Stomach (tissue), 9 donors: ENCODE data around the gene ELP4. TPM values are rescaled to one million over a fixed set of nuclear protein-coding genes. Genes with fewer than 3 reads are reported as not detected.

Experiments
- DNase-seq, 2 donors: peaks; one replicate each; pipeline versions ENCODE4 v3.0.0 to v3.0.0-alpha.2; 2013 to 2019
- H3K27ac ChIP-seq, 5 donors: fragments of 200-600 bp in 4 of 5; sonication (generic) in 4 of 5; one replicate each; pipeline ENCODE4 v1.5.1; 2013 to 2019; ENCODE audit warnings: mild to moderate bottlenecking in 1 of 5, moderate library complexity in 1 of 5
- H3K27me3 ChIP-seq, 3 donors: fragments of 200-600 bp; sonication (generic); one replicate each; pipeline ENCODE4 v1.5.1; 2017 to 2019; ENCODE audit warnings: mixed run types in 1 of 3
- H3K36me3 ChIP-seq, 4 donors: fragments of 200-600 bp; sonication (generic); 1 replicate in 3 of 4; 2 replicates in 1 of 4; pipeline ENCODE4 v1.5.1; 2016 to 2019
- H3K4me1 ChIP-seq, 4 donors: fragments of 200-600 bp; sonication (generic); one replicate each; pipeline ENCODE4 v1.5.1; 2016 to 2019
- H3K4me3 ChIP-seq, 4 donors: fragments of 200-600 bp; sonication (generic) in 3 of 4; one replicate each; pipeline ENCODE4 v1.5.1; 2016 to 2019; ENCODE audit warnings: mild to moderate bottlenecking in 1 of 4
- H3K9me3 ChIP-seq, 4 donors: fragments of 200-600 bp; sonication (generic); one replicate each; pipeline ENCODE4 v1.5.1; 2016 to 2019
- CTCF ChIP-seq, 7 experiments: fragments of 450-650 bp in 4 of 7; fragments of 200-600 bp in 3 of 7; sonication (generic) in 3 of 7; IDR thresholded peaks; one replicate each; pipeline ENCODE4 v1.5.1; 2016 to 2019; ENCODE audit warnings: antibody characterized with exemption in 7 of 7, control low read depth in 2 of 7, mild to moderate bottlenecking in 1 of 7
- EP300 ChIP-seq: sonication (generic); formaldehyde crosslinking; IDR thresholded peaks from one replicate; pipeline ENCODE4 v1.6.1; 2017; ENCODE audit warnings: antibody characterized with exemption
- POLR2A ChIP-seq, 4 donors: fragments of 450-650 bp; IDR thresholded peaks; one replicate each; pipeline ENCODE4 v1.6.1; 2016; ENCODE audit warnings: antibody characterized with exemption in 4 of 4, control low read depth in 2 of 4, mild to moderate bottlenecking in 1 of 4, moderate library complexity in 1 of 4
- POLR2AphosphoS5 ChIP-seq, 3 donors: sonication (generic); formaldehyde crosslinking; IDR thresholded peaks; one replicate each; pipeline ENCODE4 v1.6.1; 2016; ENCODE audit warnings: antibody characterized with exemption in 3 of 3
- WGBS, 5 donors: extraction: QIAGEN DNeasy Blood & Tissue Kit in 3 of 5; methylation state at CpG; one replicate each; pipeline versions ENCODE4 v1.1.5 to v1.1.7; 2013 to 2018; 5-methylcytosine and 5-hydroxymethylcytosine counted together
- intact Hi-C: fragments of 100-400 bp; cut with DNase I; formaldehyde crosslinking; loops from one replicate; pipeline ENCODE4 v1.15.1; 2023; ENCODE audit warnings: low total_unique reads
- polyA plus RNA-seq, 3 donors: library from polyadenylated mRNA; stranded (reverse); fragments of 200-250 nt; gene quantifications; one replicate each; pipeline ENCODE4 v1.2.3, GENCODE V29; 2013
- total RNA-seq, 5 donors: library from RNA; depleted of rRNA; stranded (reverse); fragments of >200 nt; gene quantifications; one replicate each; pipeline versions ENCODE4 v1.1.0 to v1.2.3, GENCODE V29; 2014 to 2016
- donor health status: healthy with polysubstance abuse.
- donor health status: Bipolar disorder and iron deficiency.
- donor health status: healthy.

Gene ELP4
- total and polyA plus RNA-seq, 8 donors, result 8.3 to 70.0 (median 20.9) TPM

GRCh38 chr11:31607914-31608313, 98.3 kb downstream of the ELP4 start:
- Histone ChIP-seq H3K27ac (no peak overlapping the region), H3K4me1 (no peaks in the 10 kb centered on the region), H3K9me3 (no peaks in the 10 kb centered on the region), H3K27me3 (no peaks in the 10 kb centered on the region), H3K4me3 (no peak overlapping the region), H3K36me3 (no peaks in the 10 kb centered on the region)
- TF ChIP-seq POLR2A (IDR thresholded peaks at IDR 0.05), result no peak
- TF ChIP-seq POLR2AphosphoS5 (IDR thresholded peaks at IDR 0.05), result no peak
- TF ChIP-seq EP300, result no peak
- no peak for TF ChIP-seq CTCF (IDR thresholded peaks at IDR 0.05)
- DNase-seq, result no peak
- intact Hi-C loops, result no loop called here
- WGBS, 5 donors, result 81 to 96% (median 94%) methylated on average over 3 of the region's 3 CpGs

- Histone ChIP-seq H3K4me1 (no peaks in the 10 kb centered on the region), H3K27ac (no peak overlapping the region), H3K36me3 (no peaks in the 10 kb centered on the region), H3K4me3 (no peak overlapping the region), H3K9me3 (no peaks in the 10 kb centered on the region), H3K27me3 (no peaks in the 10 kb centered on the region)
- DNase-seq, result no peak
- TF ChIP-seq POLR2AphosphoS5 (IDR thresholded peaks at IDR 0.05) (no peak), CTCF (IDR thresholded peaks at IDR 0.05) (no peak), POLR2A (IDR thresholded peaks at IDR 0.05) (no peak), EP300 (no peak)
- intact Hi-C loops, result no loop called here
- WGBS, 5 donors, result 95 to 97% (median 96%) methylated on average over 8 of the region's 8 CpGs
Observed at GRCh38 chr11:31608995-31609394, 99.4 kb downstream of the ELP4 start.

GRCh38 chr11:31610544-31610943, 101.0 kb downstream of the ELP4 start:
- no peaks in the 10 kb centered on the region for H3K9me3 ChIP-seq
- no peak for TF ChIP-seq CTCF (IDR thresholded peaks at IDR 0.05)
- no peak for TF ChIP-seq POLR2AphosphoS5 (IDR thresholded peaks at IDR 0.05)
- TF ChIP-seq POLR2A (IDR thresholded peaks at IDR 0.05), result no peak
- no peak for TF ChIP-seq EP300
- no peaks in the 10 kb centered on the region for H3K36me3 ChIP-seq
- DNase-seq, result no peak
- no peaks in the 10 kb centered on the region for H3K4me1 ChIP-seq
- H3K27ac ChIP-seq, result no peak overlapping the region
- no peaks in the 10 kb centered on the region for H3K27me3 ChIP-seq
- no peak overlapping the region for H3K4me3 ChIP-seq
- intact Hi-C loops, result no loop called here

GRCh38 chr11:31617246-31617645, 107.7 kb downstream of the ELP4 start:
- Histone ChIP-seq H3K9me3 (no peaks in the 10 kb centered on the region), H3K4me3 (no peak overlapping the region), H3K27ac (no peak overlapping the region), H3K4me1 (no peaks in the 10 kb centered on the region), H3K27me3 (no peaks in the 10 kb centered on the region), H3K36me3 (no peaks in the 10 kb centered on the region)
- intact Hi-C loops, result no loop called here
- no peak for DNase-seq
- TF ChIP-seq EP300 (no peak), POLR2AphosphoS5 (IDR thresholded peaks at IDR 0.05) (no peak), CTCF (IDR thresholded peaks at IDR 0.05) (no peak), POLR2A (IDR thresholded peaks at IDR 0.05) (no peak)

- Histone ChIP-seq H3K4me3 (no peak overlapping the region), H3K9me3 (no peaks in the 10 kb centered on the region), H3K4me1 (no peaks in the 10 kb centered on the region), H3K27ac (no peak overlapping the region), H3K36me3 (no peaks in the 10 kb centered on the region), H3K27me3 (no peaks in the 10 kb centered on the region)
- intact Hi-C loops, result no loop called here
- no peak for DNase-seq
- TF ChIP-seq POLR2AphosphoS5 (IDR thresholded peaks at IDR 0.05) (no peak), EP300 (no peak), CTCF (IDR thresholded peaks at IDR 0.05) (no peak), POLR2A (IDR thresholded peaks at IDR 0.05) (no peak)
Observed at GRCh38 chr11:31619980-31620379, 110.4 kb downstream of the ELP4 start.
